ENCODE measurements around the gene FRMD4A. TPM values are rescaled to one million over a fixed set of nuclear protein-coding genes. Genes with fewer than 3 reads are reported as not detected.

Gene FRMD4A
- total and polyA plus RNA-seq, 2 experiments from 2014 or later = 11.9 to 17.5 TPM

DNA sequence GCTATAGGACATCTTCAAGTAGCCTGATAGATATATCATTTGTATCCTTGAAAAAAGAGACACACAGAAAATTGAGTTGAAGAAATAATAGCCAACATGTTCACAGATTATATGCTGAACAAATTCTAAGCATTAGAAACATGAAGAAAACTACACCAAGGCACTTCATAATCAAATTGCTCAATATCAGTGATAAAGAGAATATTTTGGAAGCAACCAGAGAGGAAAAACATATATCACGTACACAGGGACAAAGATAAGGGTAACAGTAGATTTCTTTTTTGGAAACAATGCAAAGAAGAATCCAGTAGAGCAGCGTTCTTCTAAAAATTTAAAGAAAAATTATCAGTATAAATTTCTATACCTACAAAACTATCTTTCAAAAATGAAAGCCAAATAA is 6.0 kb upstream of the FRMD4A start:
- Histone ChIP-seq H3K4me3 (no peak overlapping the region), H3K79me2 (ENCODE audit: insufficient read depth) (no peaks in the 10 kb centered on the region), H3K27ac (no peak overlapping the region), H3K27me3 (replicated peaks; ENCODE audit: insufficient read depth) (peaks cover 15% of the 10 kb centered on the region), H3K4me2 (ENCODE audit: unreplicated experiment) (no peak overlapping the region), H4K20me1 (ENCODE audit: insufficient read depth) (no peaks in the 10 kb centered on the region), H3K9ac (no peak overlapping the region), H3K4me1 (ENCODE audit: insufficient read depth) (no peaks in the 10 kb centered on the region), H2AFZ (no peak overlapping the region), H3K9me3 (ENCODE audit: low read depth) (no peaks in the 10 kb centered on the region), H3F3A (ENCODE audit: insufficient read depth) (no peaks in the 10 kb centered on the region), H3K36me3 (ENCODE audit: low read depth) (no peaks in the 10 kb centered on the region), H3K9me2 (ENCODE audit: insufficient read depth) (no peaks in the 10 kb centered on the region)
- TF ChIP-seq EZH2 (IDR thresholded peaks at IDR 0.05; ENCODE audit: insufficient read depth, poor library complexity, severe bottlenecking) = no peak
- no peak for TF ChIP-seq EZH2phosphoT487 (IDR thresholded peaks at IDR 0.05; ENCODE audit: insufficient read depth, low read depth)
- no peak for DNase-seq
- 37 to 49% methylated on average over 2 of the region's 2 CpGs for WGBS, 2 experiments (ENCODE audit: low coverage in 1 of 2, low lambda C conversion rate in 2 of 2, missing lambda C conversion rate in 2 of 2)
- in situ Hi-C loops (cut with MboI) = no loop called here

DNA sequence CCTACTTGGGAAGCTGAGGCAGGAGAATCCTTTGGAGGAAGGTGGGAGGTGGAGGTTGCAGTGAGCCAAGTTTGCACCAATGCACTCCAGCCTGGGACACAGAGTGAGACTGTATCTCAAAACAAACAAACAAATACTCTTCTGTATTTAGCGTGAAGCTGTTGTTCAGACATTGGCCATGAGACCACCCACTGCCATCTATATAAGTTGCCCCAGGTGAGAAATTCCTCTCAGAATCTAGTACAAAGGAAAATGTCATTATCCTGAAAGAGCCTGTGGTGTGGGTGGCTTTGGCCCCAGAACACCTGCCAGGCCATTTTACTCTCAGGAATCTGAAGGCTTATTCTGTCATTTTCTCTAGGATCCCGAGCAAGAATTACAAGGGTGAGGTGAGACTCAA is 4.0 kb upstream of the FRMD4A start:
- Histone ChIP-seq H3K27ac (no peak overlapping the region), H3K36me3 (ENCODE audit: low read depth) (no peaks in the 10 kb centered on the region), H3K4me2 (ENCODE audit: unreplicated experiment) (no peak overlapping the region), H3K9me2 (ENCODE audit: insufficient read depth) (no peaks in the 10 kb centered on the region), H3K4me3 (no peak overlapping the region), H2AFZ (no peak overlapping the region), H3K9ac (no peak overlapping the region), H4K20me1 (ENCODE audit: insufficient read depth) (no peaks in the 10 kb centered on the region), H3K4me1 (ENCODE audit: insufficient read depth) (no peaks in the 10 kb centered on the region), H3K27me3 (replicated peaks; ENCODE audit: insufficient read depth) (peaks cover 22% of the 10 kb centered on the region), H3K79me2 (ENCODE audit: insufficient read depth) (no peaks in the 10 kb centered on the region), H3K9me3 (ENCODE audit: low read depth) (no peaks in the 10 kb centered on the region), H3F3A (ENCODE audit: insufficient read depth) (no peaks in the 10 kb centered on the region)
- DNase-seq = no peak
- 51 to 65% methylated on average over 2 of the region's 2 CpGs for WGBS, 2 experiments (ENCODE audit: low coverage in 1 of 2, low lambda C conversion rate in 2 of 2, missing lambda C conversion rate in 2 of 2)
- TF ChIP-seq EZH2 (IDR thresholded peaks at IDR 0.05; ENCODE audit: insufficient read depth, poor library complexity, severe bottlenecking) (no peak), EZH2phosphoT487 (IDR thresholded peaks at IDR 0.05; ENCODE audit: insufficient read depth, low read depth) (no peak)
- in situ Hi-C loops (cut with MboI) = no loop called here

DNA sequence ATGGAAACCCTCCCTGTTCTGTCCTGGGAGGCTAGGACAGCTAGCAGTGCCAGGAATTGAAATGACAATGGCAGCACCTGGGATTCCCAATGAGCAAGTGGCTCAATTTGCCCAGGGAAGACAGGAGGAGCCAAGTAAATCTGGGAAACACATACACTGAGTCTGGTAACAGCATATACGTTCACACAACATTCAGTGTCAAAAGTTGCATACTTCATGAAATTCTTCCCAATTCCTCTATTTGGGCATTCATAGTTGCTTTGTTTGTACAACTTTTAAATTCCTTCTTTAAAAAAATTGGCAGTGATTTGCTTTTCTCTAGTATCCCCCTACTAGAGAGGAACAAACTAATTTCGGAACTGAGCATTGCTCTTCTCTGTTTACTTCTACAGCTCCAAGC is 2.9 kb upstream of the FRMD4A start:
- WGBS, 2 experiments (ENCODE audit: low coverage in 1 of 2, low lambda C conversion rate in 2 of 2, missing lambda C conversion rate in 2 of 2) = 33 to 40% methylated on average over 2 of the region's 2 CpGs

DNA sequence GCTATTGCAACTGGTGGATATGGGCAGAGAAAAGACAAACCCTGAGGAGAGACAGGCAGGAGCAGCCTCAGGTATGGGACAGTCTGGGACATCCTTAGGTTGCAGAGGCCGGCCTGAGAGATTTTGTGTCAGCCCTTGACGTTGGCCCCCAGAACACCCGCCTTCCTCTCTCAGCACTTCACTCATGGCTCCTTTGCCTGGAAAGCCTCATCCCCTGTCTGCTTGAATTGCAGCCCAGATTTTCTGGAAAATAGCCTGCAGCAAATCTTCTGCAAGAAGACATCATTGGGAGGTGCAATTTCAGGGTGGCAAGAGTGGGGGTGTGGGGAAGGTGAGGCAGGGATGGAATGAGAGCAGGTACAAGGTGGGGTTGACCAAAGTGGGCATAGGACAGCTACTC is 2.2 kb upstream of the FRMD4A start:
- no peaks in the 10 kb centered on the region for H4K20me1 ChIP-seq (ENCODE audit: insufficient read depth)
- no peaks in the 10 kb centered on the region for H3K4me1 ChIP-seq (ENCODE audit: insufficient read depth)
- H3K4me3 ChIP-seq = no peak overlapping the region
- no peaks in the 10 kb centered on the region for H3K36me3 ChIP-seq (ENCODE audit: low read depth)
- peaks cover 29% of the 10 kb centered on the region for H3K27me3 ChIP-seq (replicated peaks; ENCODE audit: insufficient read depth)
- no peak for DNase-seq
- TF ChIP-seq EZH2 (IDR thresholded peaks at IDR 0.05; ENCODE audit: insufficient read depth, poor library complexity, severe bottlenecking) (no peak), EZH2phosphoT487 (IDR thresholded peaks at IDR 0.05; ENCODE audit: insufficient read depth, low read depth) (no peak)
- in situ Hi-C loops (cut with MboI) = no loop called here
- 37 to 39% methylated on average over 3 of the region's 3 CpGs for WGBS, 2 experiments (ENCODE audit: low coverage in 1 of 2, low lambda C conversion rate in 2 of 2, missing lambda C conversion rate in 2 of 2)
- H3K27ac ChIP-seq = no peak overlapping the region
- H3F3A ChIP-seq (ENCODE audit: insufficient read depth) = no peaks in the 10 kb centered on the region
- H2AFZ ChIP-seq = no peak overlapping the region
- H3K9ac ChIP-seq = no peak overlapping the region
- no peaks in the 10 kb centered on the region for H3K79me2 ChIP-seq (ENCODE audit: insufficient read depth)
- no peak overlapping the region for H3K4me2 ChIP-seq (ENCODE audit: unreplicated experiment)
- H3K9me2 ChIP-seq (ENCODE audit: insufficient read depth) = no peaks in the 10 kb centered on the region
- no peaks in the 10 kb centered on the region for H3K9me3 ChIP-seq (ENCODE audit: low read depth)

More for the DNA sequence above, 2.9 kb upstream of the FRMD4A start:
- no peaks in the 10 kb centered on the region for H3K9me2 ChIP-seq (ENCODE audit: insufficient read depth)
- H3K4me2 ChIP-seq (ENCODE audit: unreplicated experiment) = no peak overlapping the region
- peaks cover 29% of the 10 kb centered on the region for H3K27me3 ChIP-seq (replicated peaks; ENCODE audit: insufficient read depth)
- H3K36me3 ChIP-seq (ENCODE audit: low read depth) = no peaks in the 10 kb centered on the region
- no peaks in the 10 kb centered on the region for H3K4me1 ChIP-seq (ENCODE audit: insufficient read depth)
- no peak overlapping the region for H3K4me3 ChIP-seq
- H3F3A ChIP-seq (ENCODE audit: insufficient read depth) = no peaks in the 10 kb centered on the region
- no peaks in the 10 kb centered on the region for H3K9me3 ChIP-seq (ENCODE audit: low read depth)
- no peak overlapping the region for H2AFZ ChIP-seq
- TF ChIP-seq EZH2 (IDR thresholded peaks at IDR 0.05; ENCODE audit: insufficient read depth, poor library complexity, severe bottlenecking) = no peak
- TF ChIP-seq EZH2phosphoT487 (IDR thresholded peaks at IDR 0.05; ENCODE audit: insufficient read depth, low read depth) = no peak
- H3K27ac ChIP-seq = no peak overlapping the region
- in situ Hi-C loops (cut with MboI) = no loop called here
- DNase-seq = no peak
- H4K20me1 ChIP-seq (ENCODE audit: insufficient read depth) = no peaks in the 10 kb centered on the region
- no peak overlapping the region for H3K9ac ChIP-seq
- H3K79me2 ChIP-seq (ENCODE audit: insufficient read depth) = no peaks in the 10 kb centered on the region

DNA sequence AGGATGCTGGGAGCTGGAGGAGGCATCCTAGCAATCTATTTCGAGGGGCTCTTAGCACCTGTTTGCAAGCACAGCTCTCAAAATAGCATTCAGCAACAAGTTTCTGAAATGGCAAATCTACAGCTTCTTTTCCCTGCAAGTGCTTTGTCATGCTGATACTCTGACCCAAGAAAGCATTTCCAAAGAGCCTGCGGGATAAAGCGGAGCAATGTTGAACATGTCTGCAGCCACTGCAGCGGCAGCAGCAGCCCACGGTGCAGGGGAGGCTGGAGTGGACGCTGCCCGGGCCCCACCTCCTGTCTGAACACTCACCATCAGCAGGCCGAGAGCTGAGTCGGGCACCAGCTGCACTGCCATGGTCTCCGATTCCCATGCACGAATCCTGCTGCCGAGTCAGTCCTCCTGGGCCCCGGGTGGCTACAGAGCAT is 964 bp downstream of the FRMD4A start:
- H3K4me3 ChIP-seq = no peak overlapping the region
- H3K9me3 ChIP-seq (ENCODE audit: low read depth) = no peaks in the 10 kb centered on the region
- 54 to 55% methylated on average over 13 of the region's 13 CpGs for WGBS, 2 experiments (ENCODE audit: low coverage in 1 of 2, low lambda C conversion rate in 2 of 2, missing lambda C conversion rate in 2 of 2)
- H4K20me1 ChIP-seq (ENCODE audit: insufficient read depth) = no peaks in the 10 kb centered on the region
- no peak for TF ChIP-seq EZH2 (IDR thresholded peaks at IDR 0.05; ENCODE audit: insufficient read depth, poor library complexity, severe bottlenecking)
- TF ChIP-seq EZH2phosphoT487 (IDR thresholded peaks at IDR 0.05; ENCODE audit: insufficient read depth, low read depth) = no peak
- H2AFZ ChIP-seq = no peak overlapping the region
- in situ Hi-C loops (cut with MboI) = no loop called here
- no peak for DNase-seq
- H3K36me3 ChIP-seq (ENCODE audit: low read depth) = no peaks in the 10 kb centered on the region
- H3K79me2 ChIP-seq (ENCODE audit: insufficient read depth) = no peaks in the 10 kb centered on the region
- no peaks in the 10 kb centered on the region for H3K4me1 ChIP-seq (ENCODE audit: insufficient read depth)
- H3F3A ChIP-seq (ENCODE audit: insufficient read depth) = no peaks in the 10 kb centered on the region
- H3K27ac ChIP-seq = no peak overlapping the region
- no peak overlapping the region for H3K4me2 ChIP-seq (ENCODE audit: unreplicated experiment)
- no peaks in the 10 kb centered on the region for H3K9me2 ChIP-seq (ENCODE audit: insufficient read depth)
- no peak overlapping the region for H3K9ac ChIP-seq
- H3K27me3 ChIP-seq (replicated peaks; ENCODE audit: insufficient read depth) = peaks cover 38% of the 10 kb centered on the region
